Brain microvascular endothelial cell (primary cell): ENCODE measurements around the gene KCNH1.
"Not testable (repeated sequence)": the region's sequence is repeated elsewhere in the genome, so short reads cannot be mapped to it uniquely, and the experiment has no call there.

Experiments used
- DNase-seq: peaks from one replicate; pipeline ENCODE4 v3.0.0-alpha.2; 2020
- H3K27ac ChIP-seq: fragments of 250-450 bp; sonication (Bioruptor Pico); 2 replicates; pipeline ENCODE4 v1.5.1; 2020; ENCODE audit warnings: mild to moderate bottlenecking, moderate library complexity
- H3K27me3 ChIP-seq: fragments of 250-450 bp; sonication (Bioruptor Pico); replicated peaks from 2 replicates; pipeline ENCODE4 v1.5.1; 2020; ENCODE audit warnings: mild to moderate bottlenecking
- H3K36me3 ChIP-seq: fragments of 250-450 bp; sonication (Bioruptor Pico); replicated peaks from 2 replicates; pipeline ENCODE4 v1.5.1; 2020; ENCODE audit warnings: mild to moderate bottlenecking
- H3K4me3 ChIP-seq: 2 replicates; pipeline ENCODE4 v1.5.1; 2011; ENCODE audit warnings: low read depth, mild to moderate bottlenecking, control low read depth, low read length, moderate library complexity
- in situ Hi-C: cut with HindIII; loops from 2 replicates; pipeline ENCODE4 v1.10.0; 2017; ENCODE audit warnings: low sequenced_read_pairs, low pct_ligation_motif_present
- TF ChIP-seq, protein P1 (sequence below): IDR thresholded peaks from 2 replicates; pipeline ENCODE4 v1.5.1; 2011; ENCODE audit warnings: low read depth, mild to moderate bottlenecking, moderate library complexity, low read length, control low read depth, inconsistent platforms; ENCODE audit errors: missing control alignments

KCNH1 gene

GRCh38 chr1:211082824-211083223, 51.1 kb downstream of the KCNH1 start:
- in situ Hi-C loops = no loop called here
- no peaks in the 10 kb centered on the region for H3K27me3 ChIP-seq
- H3K36me3 ChIP-seq = no peaks in the 10 kb centered on the region
- H3K4me3 ChIP-seq = no peak overlapping the region
- no peak overlapping the region for H3K27ac ChIP-seq
- no peak for DNase-seq
- TF ChIP-seq, protein P1, sequence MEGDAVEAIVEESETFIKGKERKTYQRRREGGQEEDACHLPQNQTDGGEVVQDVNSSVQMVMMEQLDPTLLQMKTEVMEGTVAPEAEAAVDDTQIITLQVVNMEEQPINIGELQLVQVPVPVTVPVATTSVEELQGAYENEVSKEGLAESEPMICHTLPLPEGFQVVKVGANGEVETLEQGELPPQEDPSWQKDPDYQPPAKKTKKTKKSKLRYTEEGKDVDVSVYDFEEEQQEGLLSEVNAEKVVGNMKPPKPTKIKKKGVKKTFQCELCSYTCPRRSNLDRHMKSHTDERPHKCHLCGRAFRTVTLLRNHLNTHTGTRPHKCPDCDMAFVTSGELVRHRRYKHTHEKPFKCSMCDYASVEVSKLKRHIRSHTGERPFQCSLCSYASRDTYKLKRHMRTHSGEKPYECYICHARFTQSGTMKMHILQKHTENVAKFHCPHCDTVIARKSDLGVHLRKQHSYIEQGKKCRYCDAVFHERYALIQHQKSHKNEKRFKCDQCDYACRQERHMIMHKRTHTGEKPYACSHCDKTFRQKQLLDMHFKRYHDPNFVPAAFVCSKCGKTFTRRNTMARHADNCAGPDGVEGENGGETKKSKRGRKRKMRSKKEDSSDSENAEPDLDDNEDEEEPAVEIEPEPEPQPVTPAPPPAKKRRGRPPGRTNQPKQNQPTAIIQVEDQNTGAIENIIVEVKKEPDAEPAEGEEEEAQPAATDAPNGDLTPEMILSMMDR = no peak

DNA sequence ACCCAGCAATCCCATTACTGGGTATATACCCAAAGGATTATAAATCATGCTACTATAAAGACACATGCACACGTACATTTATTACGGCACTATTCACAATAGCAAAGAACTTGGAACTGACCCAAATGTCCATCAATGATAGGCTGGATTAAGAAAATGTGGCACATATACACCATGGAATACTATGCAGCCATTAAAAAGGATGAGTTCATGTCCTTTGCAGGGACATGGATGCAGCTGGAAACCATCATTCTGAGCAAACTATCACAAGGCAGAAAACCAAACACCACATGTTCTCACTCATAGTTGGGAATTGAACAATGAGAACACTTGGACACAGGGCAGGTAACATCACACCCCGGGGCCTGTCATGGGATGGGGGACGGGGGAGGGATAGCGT, 52.5 kb downstream of the KCNH1 start:
- H3K36me3 ChIP-seq, DNase-seq, H3K4me3 ChIP-seq, H3K27ac ChIP-seq, in situ Hi-C loops, H3K27me3 ChIP-seq: not testable (repeated sequence)

GRCh38 chr1:211068976-211069375, 65.0 kb downstream of the KCNH1 start:
- no peak for DNase-seq
- Histone ChIP-seq H3K36me3 (no peaks in the 10 kb centered on the region), H3K27me3 (no peaks in the 10 kb centered on the region), H3K27ac (no peak overlapping the region), H3K4me3 (no peak overlapping the region)
- in situ Hi-C loops = no loop called here
- TF ChIP-seq, protein P1 = no peak

GRCh38 chr1:211066781-211067384, 67.1 kb downstream of the KCNH1 start:
- no peak for DNase-seq
- TF ChIP-seq, protein P1 = no peak
- Histone ChIP-seq H3K27ac (no peak overlapping the region), H3K36me3 (no peaks in the 10 kb centered on the region), H3K4me3 (no peak overlapping the region), H3K27me3 (no peaks in the 10 kb centered on the region)
- in situ Hi-C loops = no loop called here

DNA sequence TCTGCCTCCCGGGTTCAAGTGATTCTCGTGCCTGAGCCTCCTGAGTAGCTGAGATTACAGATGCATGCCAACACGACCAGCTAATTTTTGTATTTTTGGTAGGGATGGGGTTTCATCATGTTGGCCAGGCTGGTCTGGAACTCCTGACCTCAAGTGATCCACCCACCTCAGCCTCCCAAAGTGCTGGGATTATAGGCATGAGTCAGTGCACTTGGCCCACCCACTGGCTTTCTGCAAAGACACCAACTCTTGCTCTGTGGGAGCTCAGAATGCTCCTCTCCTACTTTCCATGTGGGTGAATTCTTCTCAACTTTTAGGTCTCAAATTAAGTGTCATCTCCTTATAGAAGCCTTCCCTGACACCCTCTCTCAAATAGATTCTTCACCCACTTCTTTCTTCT, 92.1 kb downstream of the KCNH1 start:
- H3K27me3 ChIP-seq, H3K4me3 ChIP-seq, H3K27ac ChIP-seq, H3K36me3 ChIP-seq, in situ Hi-C loops, DNase-seq: not testable (repeated sequence)

- H3K4me3 ChIP-seq = no peak overlapping the region
- H3K36me3 ChIP-seq = no peaks in the 10 kb centered on the region
- peak; percentile 95 for DNase-seq
- no peaks in the 10 kb centered on the region for H3K27me3 ChIP-seq
- in situ Hi-C loops = no loop called here
- TF ChIP-seq, protein P1 = no peak
- peak overlapping the region; percentile 69 for H3K27ac ChIP-seq
Measured at GRCh38 chr1:211037095-211037494, 96.9 kb downstream of the KCNH1 start.

DNA sequence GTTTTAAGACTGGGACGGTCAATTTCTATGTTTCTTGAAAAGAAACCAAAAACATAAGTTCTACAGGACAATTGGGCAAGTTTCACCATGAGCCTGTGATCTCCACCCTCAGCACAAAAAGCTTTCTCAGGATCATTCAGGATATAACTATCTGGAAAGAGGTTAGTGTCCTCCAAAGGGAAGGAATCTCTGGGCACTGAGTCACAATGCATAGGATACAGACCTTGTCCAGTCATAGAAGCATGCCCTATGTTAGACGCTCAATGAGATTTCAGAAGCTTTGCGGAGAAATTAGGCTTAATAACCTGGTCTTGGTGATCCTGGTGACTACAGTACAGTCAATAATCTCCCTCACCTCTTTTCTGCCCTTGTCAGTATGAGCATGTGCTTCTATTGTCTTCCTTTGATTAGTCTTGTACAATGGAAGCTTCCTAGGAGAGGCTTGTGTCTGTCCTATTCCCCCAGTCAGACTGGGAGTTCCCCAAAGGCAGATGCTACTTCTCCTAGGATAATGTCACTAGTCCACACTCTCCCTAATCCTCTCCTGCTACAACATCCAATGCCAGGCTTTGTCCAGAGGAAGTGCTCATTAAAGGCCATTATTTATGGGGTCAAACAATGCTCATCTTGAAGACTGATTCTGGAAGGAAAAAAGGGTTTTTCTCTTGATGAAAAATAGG, 97.4 kb downstream of the KCNH1 start:
- DNase-seq = peak; percentile 18
- Histone ChIP-seq H3K4me3 (no peak overlapping the region), H3K36me3 (no peaks in the 10 kb centered on the region), H3K27ac (peak overlapping the region; percentile 69), H3K27me3 (no peaks in the 10 kb centered on the region)
- TF ChIP-seq, protein P1 = no peak
- in situ Hi-C loops = no loop called here
